Muscle of leg (tissue), 11 donors: ENCODE data around the gene NLGN2. TPM values are rescaled to one million over a fixed set of nuclear protein-coding genes. Genes with fewer than 3 reads are reported as not detected.

ENCODE experiments used
- DNase-seq: peaks from one replicate; pipeline ENCODE4 v3.0.0; 2013
- H3K27ac ChIP-seq: one replicate; pipeline ENCODE4 v1.5.1; 2013; ENCODE audit warnings: mild to moderate bottlenecking, low read length, control low read depth
- H3K27me3 ChIP-seq: one replicate; pipeline ENCODE4 v1.6.1; 2013; ENCODE audit warnings: low read length; ENCODE audit not compliant: control insufficient read depth, insufficient read depth
- H3K36me3 ChIP-seq: one replicate; pipeline ENCODE4 v1.6.1; 2013; ENCODE audit warnings: low read length; ENCODE audit not compliant: control insufficient read depth, insufficient read depth
- H3K4me1 ChIP-seq: one replicate; pipeline ENCODE4 v1.6.1; 2013; ENCODE audit warnings: low read length; ENCODE audit not compliant: control insufficient read depth, insufficient read depth
- H3K4me3 ChIP-seq: one replicate; pipeline ENCODE4 v1.5.1; 2013; ENCODE audit warnings: low read length, control low read depth
- H3K9me3 ChIP-seq: replicated peaks from 2 replicates; pipeline ENCODE4 v1.6.1; 2013; ENCODE audit warnings: low read depth, low read length; ENCODE audit not compliant: control insufficient read depth
- WGBS: methylation state at CpG from one replicate; pipeline ENCODE4 v1.1.5; 2013; ENCODE audit warnings: missing lambda C conversion rate; ENCODE audit not compliant: insufficient coverage; 5-methylcytosine and 5-hydroxymethylcytosine counted together
- polyA plus RNA-seq, 8 donors: library from polyadenylated mRNA; unstranded; fragments of 120-200 nt; gene quantifications; one replicate each; pipeline versions ENCODE4 v1.2.1 to v1.2.3, GENCODE V29; 2013; ENCODE audit warnings: inconsistent platforms in 1 of 8, low replicate concordance in 1 of 8; ENCODE audit not compliant: insufficient read length in 8 of 8, insufficient read depth in 1 of 8
- total RNA-seq: library from RNA; stranded (reverse); fragments of 120-200 nt; gene quantifications from one replicate; pipeline ENCODE4 v1.2.4, GENCODE V29; 2013

The NLGN2 gene
- total and polyA plus RNA-seq, 9 donors: 7.7 to 36.2 (median 25.7) TPM

DNA sequence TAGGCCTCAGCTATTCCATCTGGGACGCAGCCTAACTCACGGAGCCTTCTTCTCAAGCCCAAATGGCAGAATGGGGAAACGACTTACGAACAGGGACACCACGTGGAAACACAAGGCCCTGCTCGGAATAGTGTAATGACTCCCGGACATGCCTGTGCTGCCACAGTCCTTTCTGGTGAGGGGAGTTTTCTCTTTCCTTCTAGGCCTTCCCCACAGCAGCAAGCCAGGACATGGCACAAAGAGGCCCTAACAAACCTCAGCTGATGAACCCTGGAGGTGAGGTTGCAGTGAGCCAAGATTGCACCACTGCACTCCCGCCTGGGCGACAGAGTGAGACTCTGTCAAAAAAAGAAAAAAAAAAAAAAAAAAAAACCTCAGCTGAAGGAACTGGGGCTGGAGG, 56.4 kb downstream of the NLGN2 start:
- H3K4me3 ChIP-seq: no peak overlapping the region

DNA sequence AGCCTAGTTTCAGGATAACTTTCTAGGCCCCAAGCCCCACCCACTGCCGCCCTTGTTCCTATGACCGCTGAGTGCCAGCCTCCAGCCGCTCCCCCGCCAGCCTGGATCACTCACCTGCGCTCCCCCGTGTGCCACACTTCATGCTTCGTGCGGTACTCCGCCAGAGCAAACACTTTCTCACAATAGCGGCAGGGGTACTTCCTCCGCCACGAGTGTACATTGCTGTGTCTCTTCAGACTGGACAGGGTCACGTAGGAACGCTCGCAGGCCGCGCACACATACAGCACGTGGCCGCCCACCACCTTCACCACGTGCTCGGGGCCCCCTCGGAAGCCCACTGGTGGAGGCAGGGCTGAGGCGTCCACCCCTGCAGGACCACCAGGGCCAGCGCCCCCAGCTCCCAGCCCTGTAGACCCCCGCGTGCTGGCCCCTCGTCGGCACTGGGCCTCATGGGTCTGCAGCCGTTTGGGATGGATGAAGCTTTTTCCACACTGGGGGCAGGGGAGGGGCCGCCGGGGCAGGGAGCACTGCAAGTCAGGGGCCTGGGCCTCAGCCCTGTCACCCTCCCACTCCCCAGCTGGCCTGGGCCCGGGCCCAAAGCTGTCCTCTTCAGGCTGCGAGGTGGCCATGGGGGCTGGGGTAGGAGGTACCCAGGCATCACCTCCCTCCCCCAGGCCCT, 58.1 kb downstream of the NLGN2 start:
- Histone ChIP-seq H3K36me3 (peaks cover 50% of the 10 kb centered on the region), H3K4me3 (no peak overlapping the region), H3K27me3 (no peaks in the 10 kb centered on the region), H3K9me3 (no peaks in the 10 kb centered on the region), H3K4me1 (peaks cover 14% of the 10 kb centered on the region), H3K27ac (no peak overlapping the region)
- WGBS: 90% methylated on average over 27 of the region's 33 CpGs
- DNase-seq: no peak

More for the DNA sequence above, 56.4 kb downstream of the NLGN2 start:
- Histone ChIP-seq H3K27me3 (no peaks in the 10 kb centered on the region), H3K9me3 (no peaks in the 10 kb centered on the region), H3K4me1 (peaks cover 14% of the 10 kb centered on the region), H3K27ac (no peak overlapping the region), H3K36me3 (peaks cover 57% of the 10 kb centered on the region)
- 90% methylated on average over 3 of the region's 9 CpGs for WGBS
- DNase-seq: no peak

DNA sequence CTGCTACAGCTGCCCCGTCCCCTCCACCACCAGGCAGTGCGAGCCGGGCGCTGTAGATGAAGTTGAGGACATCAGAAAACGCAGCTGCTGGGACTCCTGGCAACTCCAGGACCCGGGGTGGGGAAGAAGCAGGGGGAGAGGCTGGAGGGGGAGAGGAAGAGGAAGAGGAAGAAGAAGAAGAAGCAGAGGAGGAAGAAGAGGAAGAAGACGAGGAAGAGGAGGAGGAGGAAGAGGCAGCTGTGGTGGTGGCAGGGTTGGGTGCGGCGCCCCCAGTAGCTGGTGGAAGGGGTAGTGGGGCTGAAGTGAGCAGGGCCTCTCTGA, 58.6 kb downstream of the NLGN2 start:
- Histone ChIP-seq H3K27me3 (no peaks in the 10 kb centered on the region), H3K27ac (no peak overlapping the region), H3K9me3 (no peaks in the 10 kb centered on the region), H3K4me1 (peaks cover 14% of the 10 kb centered on the region), H3K36me3 (peaks cover 47% of the 10 kb centered on the region), H3K4me3 (no peak overlapping the region)
- 75% methylated on average over 5 of the region's 9 CpGs for WGBS
- DNase-seq: no peak

DNA sequence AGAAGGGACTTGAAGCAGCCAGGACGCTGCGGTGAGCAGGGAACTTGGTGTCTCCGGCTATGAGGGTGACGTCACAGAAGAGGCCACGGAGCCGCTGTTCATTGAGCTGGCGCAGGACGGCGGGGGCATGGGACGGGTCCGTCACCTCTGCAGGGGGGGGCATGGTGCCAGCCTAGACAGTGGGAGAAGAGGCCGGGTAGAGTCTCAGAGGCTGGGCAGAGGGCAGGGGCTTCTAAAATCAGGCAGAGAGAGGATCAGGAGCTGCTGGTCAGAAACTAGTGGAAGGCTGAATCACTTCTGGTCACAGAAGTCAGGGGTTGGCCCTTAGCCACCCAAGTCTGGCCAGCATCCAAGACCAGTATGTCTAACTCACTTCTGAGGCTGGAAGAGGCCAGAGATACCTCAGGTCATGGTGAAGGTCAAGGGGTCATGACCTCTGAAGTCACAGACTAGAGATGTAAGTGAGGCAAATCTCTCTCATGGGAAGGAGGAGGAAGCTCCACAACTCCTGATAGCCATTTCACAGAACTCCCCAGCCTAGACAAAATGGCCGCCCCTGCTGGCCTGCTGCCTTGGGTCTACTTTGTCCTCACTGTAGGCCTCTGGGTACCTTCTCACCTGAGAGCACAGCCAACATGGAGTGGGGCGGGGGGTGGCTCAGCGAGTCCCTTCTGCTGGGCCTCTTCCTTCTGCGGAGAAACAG, 59.1 kb downstream of the NLGN2 start:
- H3K27ac ChIP-seq: no peak overlapping the region
- no peaks in the 10 kb centered on the region for H3K9me3 ChIP-seq
- DNase-seq: no peak
- peaks cover 14% of the 10 kb centered on the region for H3K4me1 ChIP-seq
- peaks cover 43% of the 10 kb centered on the region for H3K36me3 ChIP-seq
- no peaks in the 10 kb centered on the region for H3K27me3 ChIP-seq
- 73% methylated on average over 13 of the region's 16 CpGs for WGBS
- H3K4me3 ChIP-seq: no peak overlapping the region

DNA sequence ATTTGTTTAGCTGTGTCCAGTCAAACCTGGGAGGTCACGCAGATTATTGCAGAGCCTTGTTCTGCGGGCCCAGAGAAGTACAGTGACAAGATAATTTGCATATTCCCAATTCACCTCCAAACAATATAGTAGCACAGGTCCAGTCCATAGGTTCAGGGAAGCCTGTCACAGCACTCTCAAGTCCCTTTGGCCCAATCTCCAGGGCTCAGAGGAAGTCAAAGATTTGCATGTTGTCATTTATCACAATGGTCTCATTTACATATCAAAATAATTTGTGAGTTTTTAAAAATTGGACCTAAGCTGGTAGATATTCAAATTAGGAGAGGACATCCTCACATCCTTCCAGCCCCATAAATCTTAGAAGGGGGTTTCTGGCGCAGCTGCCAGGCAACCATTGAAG, 59.9 kb downstream of the NLGN2 start:
- Histone ChIP-seq H3K27ac (no peak overlapping the region), H3K36me3 (peaks cover 36% of the 10 kb centered on the region), H3K4me1 (peaks cover 14% of the 10 kb centered on the region), H3K27me3 (no peaks in the 10 kb centered on the region), H3K4me3 (no peak overlapping the region), H3K9me3 (no peaks in the 10 kb centered on the region)
- 83% methylated on average over 2 of the region's 3 CpGs for whole genome bisulfite sequencing
- DNase-seq: no peak

DNA sequence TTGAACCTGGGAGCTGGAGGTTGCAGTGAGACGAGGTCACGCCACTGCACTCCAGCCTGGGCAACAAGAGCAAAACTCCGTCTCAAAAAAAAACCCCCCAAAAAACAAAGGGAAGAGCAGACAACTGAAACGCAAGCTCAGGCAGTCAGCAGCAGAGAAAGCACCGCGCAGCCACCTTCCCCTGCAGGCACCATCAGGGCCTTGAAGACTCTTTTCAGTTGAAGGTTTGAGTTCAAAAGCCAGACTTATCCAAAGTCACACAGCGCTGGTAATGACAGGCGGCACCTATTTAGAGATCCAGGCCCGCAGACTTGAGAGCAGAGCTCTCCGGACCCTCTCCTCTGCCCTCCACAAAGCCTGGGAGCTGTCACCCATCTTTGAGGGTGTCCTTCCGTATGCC, 60.6 kb downstream of the NLGN2 start:
- H3K36me3 ChIP-seq: peaks cover 28% of the 10 kb centered on the region
- H3K4me1 ChIP-seq: peaks cover 14% of the 10 kb centered on the region
- H3K27me3 ChIP-seq: no peaks in the 10 kb centered on the region
- H3K4me3 ChIP-seq: no peak overlapping the region
- no peak for DNase-seq
- WGBS: 90% methylated on average over 10 of the region's 11 CpGs
- no peaks in the 10 kb centered on the region for H3K9me3 ChIP-seq
- H3K27ac ChIP-seq: no peak overlapping the region

DNA sequence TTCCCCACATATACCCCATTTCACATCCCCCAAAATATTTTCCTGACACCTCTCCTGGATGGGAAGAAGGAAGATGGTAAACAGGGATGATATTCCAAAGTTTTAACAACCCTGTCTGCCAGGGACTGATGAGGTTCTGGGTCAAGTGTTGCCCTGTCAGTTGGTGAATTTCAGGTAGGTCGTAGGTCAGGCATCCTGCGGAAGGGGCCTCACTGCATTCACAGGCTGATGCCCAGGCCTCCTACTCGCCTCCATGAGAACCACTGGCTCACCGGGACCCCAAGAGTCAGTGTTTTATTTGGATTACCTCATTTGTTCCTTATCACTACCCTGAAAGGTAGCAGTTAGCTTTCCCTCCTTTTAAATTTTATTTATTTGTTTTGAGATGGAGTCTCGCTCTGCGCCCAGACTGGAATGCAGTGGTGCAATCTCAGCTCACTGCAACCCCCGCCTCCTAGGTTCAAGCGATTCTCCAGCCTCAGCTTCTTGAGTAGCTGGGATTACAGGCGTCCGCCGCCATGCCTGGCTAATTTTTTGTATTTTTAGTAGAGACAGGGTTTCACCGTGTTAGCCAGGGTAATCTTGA, 61.3 kb downstream of the NLGN2 start:
- no peak overlapping the region for H3K27ac ChIP-seq
- H3K27me3 ChIP-seq: no peaks in the 10 kb centered on the region
- WGBS: 81% methylated on average over 4 of the region's 12 CpGs
- peaks cover 14% of the 10 kb centered on the region for H3K4me1 ChIP-seq
- H3K4me3 ChIP-seq: no peak overlapping the region
- no peaks in the 10 kb centered on the region for H3K9me3 ChIP-seq
- DNase-seq: no peak
- H3K36me3 ChIP-seq: peaks cover 22% of the 10 kb centered on the region

Other genes starting within 250 kb of the NLGN2 start
Only the 30 nearest of the 39 such genes appear.
- gene DVL2, start 173.3 kb upstream of the NLGN2 start, total RNA-seq: 34.1 TPM
- 10 to 100 TPM; 31.2 to 43.3 (median 40.0) TPM for gene DVL2, start 173.3 kb upstream of the NLGN2 start, polyA plus RNA-seq
- gene PHF23, start 168.4 kb upstream of the NLGN2 start, total RNA-seq: 29.1 TPM
- 10 to 100 TPM; 32.8 to 47.8 (median 40.0) TPM for gene PHF23, start 168.4 kb upstream of the NLGN2 start, polyA plus RNA-seq
- 324 TPM for gene GABARAP, start 165.4 kb upstream of the NLGN2 start, total RNA-seq
- gene GABARAP, start 165.4 kb upstream of the NLGN2 start, polyA plus RNA-seq: 100 to 1,000 TPM; 308 to 363 (median 333) TPM
- 43.4 TPM for gene CTDNEP1, start 156.1 kb upstream of the NLGN2 start, total RNA-seq
- gene CTDNEP1, start 156.1 kb upstream of the NLGN2 start, polyA plus RNA-seq: 100 to 1,000 TPM; 152 to 181 (median 165) TPM
- 45.4 TPM for gene ELP5, start 155.6 kb upstream of the NLGN2 start, total RNA-seq
- gene ELP5, start 155.6 kb upstream of the NLGN2 start, polyA plus RNA-seq: 10 to 100 TPM; 36.7 to 64.6 (median 39.6) TPM
- 0.71 TPM for gene CLDN7, start 145.4 kb upstream of the NLGN2 start, total RNA-seq
- 1 to 10 TPM in 7 of 8 donors, under 1 TPM in 1; 0.28 to 8.8 (median 2.0) TPM for gene CLDN7, start 145.4 kb upstream of the NLGN2 start, polyA plus RNA-seq
- 21.3 TPM for gene SLC2A4, start 126.1 kb upstream of the NLGN2 start, total RNA-seq
- gene SLC2A4, start 126.1 kb upstream of the NLGN2 start, polyA plus RNA-seq: 10 to 100 TPM in 6 of 8 donors, 1 to 10 TPM in 2; 7.1 to 35.3 (median 24.5) TPM
- gene YBX2, start 113.2 kb upstream of the NLGN2 start, total RNA-seq: 0.58 TPM
- gene YBX2, start 113.2 kb upstream of the NLGN2 start, polyA plus RNA-seq: 1 to 10 TPM in 6 of 8 donors, under 1 TPM in 2; 0.36 to 2.7 (median 1.4) TPM
- gene EIF5A, start 100.2 kb upstream of the NLGN2 start, total RNA-seq: 175 TPM
- 100 to 1,000 TPM; 266 to 372 (median 330) TPM for gene EIF5A, start 100.2 kb upstream of the NLGN2 start, polyA plus RNA-seq
- gene GPS2, start 92.5 kb upstream of the NLGN2 start, total RNA-seq: 34.7 TPM
- gene GPS2, start 92.5 kb upstream of the NLGN2 start, polyA plus RNA-seq: 10 to 100 TPM; 57.5 to 65.9 (median 59.8) TPM
- gene NEURL4, start 78.5 kb upstream of the NLGN2 start, total RNA-seq: 17.7 TPM
- gene NEURL4, start 78.5 kb upstream of the NLGN2 start, polyA plus RNA-seq: 10 to 100 TPM; 13.3 to 21.7 (median 19.2) TPM
- 12.1 TPM for gene ACAP1, start 71.3 kb upstream of the NLGN2 start, total RNA-seq
- gene ACAP1, start 71.3 kb upstream of the NLGN2 start, polyA plus RNA-seq: 10 to 100 TPM in 2 of 8 donors, 1 to 10 TPM in 6; 4.7 to 10.2 (median 7.2) TPM
- gene KCTD11, start 55.7 kb upstream of the NLGN2 start, total RNA-seq: 4.7 TPM
- 10 to 100 TPM in 1 of 8 donors, 1 to 10 TPM in 7; 6.8 to 10.5 (median 7.9) TPM for gene KCTD11, start 55.7 kb upstream of the NLGN2 start, polyA plus RNA-seq
- gene TMEM95, start 52.7 kb upstream of the NLGN2 start, total RNA-seq: not detected
- not detected for gene TMEM95, start 52.7 kb upstream of the NLGN2 start, polyA plus RNA-seq
- gene TNK1, start 26.8 kb upstream of the NLGN2 start, total RNA-seq: 0.31 TPM
- gene TNK1, start 26.8 kb upstream of the NLGN2 start, polyA plus RNA-seq: 1 to 10 TPM in 2 of 8 donors, under 1 TPM in 6; 0.23 to 1.3 (median 0.70) TPM
- 14.2 TPM for gene PLSCR3, start 13.3 kb upstream of the NLGN2 start, total RNA-seq
- gene PLSCR3, start 13.3 kb upstream of the NLGN2 start, polyA plus RNA-seq: 10 to 100 TPM; 24.2 to 38.9 (median 30.0) TPM
- gene TMEM256, start 3.7 kb upstream of the NLGN2 start, total RNA-seq: 100 TPM
- 10 to 100 TPM; 45.4 to 70.0 (median 57.7) TPM for gene TMEM256, start 3.7 kb upstream of the NLGN2 start, polyA plus RNA-seq
- not detected for gene SPEM1, start 12.5 kb downstream of the NLGN2 start, total RNA-seq
- not detected for gene SPEM1, start 12.5 kb downstream of the NLGN2 start, polyA plus RNA-seq
- not detected for gene SPEM2, start 17.8 kb downstream of the NLGN2 start, total RNA-seq
- gene SPEM2, start 17.8 kb downstream of the NLGN2 start, polyA plus RNA-seq: not detected
- gene SPEM3, start 21.0 kb downstream of the NLGN2 start, total RNA-seq: not detected
- gene SPEM3, start 21.0 kb downstream of the NLGN2 start, polyA plus RNA-seq: under 1 TPM in 1 of 8 donors, not detected in 7; 0.26 TPM
- 0.93 TPM for gene TMEM102, start 27.6 kb downstream of the NLGN2 start, total RNA-seq
- 1 to 10 TPM in 4 of 8 donors, under 1 TPM in 4; 0.72 to 1.7 (median 0.95) TPM for gene TMEM102, start 27.6 kb downstream of the NLGN2 start, polyA plus RNA-seq
- gene FGF11, start 31.7 kb downstream of the NLGN2 start, total RNA-seq: 1.6 TPM
- gene FGF11, start 31.7 kb downstream of the NLGN2 start, polyA plus RNA-seq: 1 to 10 TPM; 1.0 to 4.8 (median 2.1) TPM
- 52.8 TPM for gene CHRNB1, start 37.2 kb downstream of the NLGN2 start, total RNA-seq
- gene CHRNB1, start 37.2 kb downstream of the NLGN2 start, polyA plus RNA-seq: 10 to 100 TPM; 58.0 to 80.8 (median 70.9) TPM
- gene ZBTB4, start 71.8 kb downstream of the NLGN2 start, total RNA-seq: 14.1 TPM
- gene ZBTB4, start 71.8 kb downstream of the NLGN2 start, polyA plus RNA-seq: 10 to 100 TPM; 20.1 to 31.6 (median 24.5) TPM
- not detected for gene SLC35G6, start 73.6 kb downstream of the NLGN2 start, total RNA-seq
- under 1 TPM in 6 of 8 donors, not detected in 2; 0.09 to 0.27 (median 0.18) TPM for gene SLC35G6, start 73.6 kb downstream of the NLGN2 start, polyA plus RNA-seq
- 30.9 TPM for gene POLR2A, start 76.5 kb downstream of the NLGN2 start, total RNA-seq
- 10 to 100 TPM; 42.0 to 81.0 (median 60.8) TPM for gene POLR2A, start 76.5 kb downstream of the NLGN2 start, polyA plus RNA-seq
- gene TNFSF12, start 141.2 kb downstream of the NLGN2 start, total RNA-seq: 13.2 TPM
- 10 to 100 TPM; 22.2 to 35.9 (median 28.2) TPM for gene TNFSF12, start 141.2 kb downstream of the NLGN2 start, polyA plus RNA-seq
- gene TNFSF13, start 150.9 kb downstream of the NLGN2 start, total RNA-seq: 2.2 TPM
- gene TNFSF13, start 150.9 kb downstream of the NLGN2 start, polyA plus RNA-seq: 1 to 10 TPM; 3.5 to 5.9 (median 4.3) TPM
- 34.5 TPM for gene SENP3, start 154.1 kb downstream of the NLGN2 start, total RNA-seq
- 10 to 100 TPM; 33.8 to 43.6 (median 41.7) TPM for gene SENP3, start 154.1 kb downstream of the NLGN2 start, polyA plus RNA-seq
- gene CD68, start 171.8 kb downstream of the NLGN2 start, total RNA-seq: 15.7 TPM
- 10 to 100 TPM; 20.2 to 56.6 (median 38.8) TPM for gene CD68, start 171.8 kb downstream of the NLGN2 start, polyA plus RNA-seq